HFF-Myc (cell line): ENCODE data around the gene FBXO7.

ENCODE experiments used
- DNase-seq: peaks from one replicate; pipeline ENCODE4 v3.0.0-alpha.2; 2011; ENCODE audit warnings: low read depth; ENCODE audit errors: extremely low read depth
- H3K4me3 ChIP-seq: replicated peaks from 2 replicates; pipeline ENCODE4 v1.5.1; 2011; ENCODE audit warnings: low read depth, mild to moderate bottlenecking, control low read depth, low read length
- CTCF ChIP-seq: IDR thresholded peaks from 2 replicates; pipeline ENCODE4 v1.5.1; 2012; ENCODE audit warnings: mild to moderate bottlenecking, low read depth, low read length, control low read depth; ENCODE audit errors: missing control alignments

FBXO7 gene

GRCh38 chr22:32548039-32548438 is 73.4 kb downstream of the FBXO7 start:
- no peak overlapping the region for H3K4me3 ChIP-seq
- TF ChIP-seq CTCF: no peak
- DNase-seq: no peak
